HEK293 (cell line): ENCODE measurements around the gene ARSB.

Experiments
- BCL11B ChIP-seq: fragments of 450-650 bp; formaldehyde crosslinking; IDR thresholded peaks from 2 replicates; pipeline ENCODE4 v1.5.1; 2016; ENCODE audit warnings: low read depth, missing biosample characterization, missing genetic modification characterization
- KLF8 ChIP-seq: fragments of 450-650 bp; formaldehyde crosslinking; IDR thresholded peaks from 2 replicates; pipeline ENCODE4 v1.5.1; 2016; ENCODE audit warnings: missing biosample characterization, missing genetic modification characterization
- SP2 ChIP-seq: fragments of 450-650 bp; formaldehyde crosslinking; IDR thresholded peaks from 2 replicates; pipeline ENCODE4 v1.5.1; 2016; ENCODE audit warnings: missing biosample characterization, missing genetic modification characterization
- TCF7L2 ChIP-seq: IDR thresholded peaks from 2 replicates; pipeline ENCODE4 v1.6.1; 2011; ENCODE audit warnings: low read depth, mild to moderate bottlenecking, inconsistent platforms, low read length, moderate library complexity, borderline replicate concordance
- ZNF157 ChIP-seq: fragments of 450-650 bp; formaldehyde crosslinking; IDR thresholded peaks from 2 replicates; pipeline ENCODE4 v1.5.1; 2016; ENCODE audit warnings: missing biosample characterization, missing genetic modification characterization
- ZNF274 ChIP-seq, 2 experiments: fragments of 200-500 bp in 1 of 2; fragments of 450-650 bp in 1 of 2; sonication (Bioruptor generic) in 1 of 2; formaldehyde crosslinking in 1 of 2; IDR thresholded peaks; 2 replicates each; pipeline versions ENCODE4 v1.5.1 to v1.6.1; 2014 to 2016; ENCODE audit warnings: borderline replicate concordance in 1 of 2, inconsistent platforms in 1 of 2, low read length in 1 of 2, missing biosample characterization in 1 of 2, missing genetic modification characterization in 1 of 2
- ZNF302 ChIP-seq: fragments of 450-650 bp; formaldehyde crosslinking; IDR thresholded peaks from 2 replicates; pipeline ENCODE4 v1.5.1; 2016; ENCODE audit warnings: missing biosample characterization, missing genetic modification characterization, low read depth
- ZNF423 ChIP-seq: fragments of 450-650 bp; formaldehyde crosslinking; IDR thresholded peaks from 2 replicates; pipeline ENCODE4 v1.5.1; 2016; ENCODE audit warnings: missing biosample characterization, missing genetic modification characterization
- ZNF544 ChIP-seq: fragments of 450-650 bp; formaldehyde crosslinking; IDR thresholded peaks from 2 replicates; pipeline ENCODE4 v1.5.0; 2017; ENCODE audit warnings: missing biosample characterization, missing genetic modification characterization
- ZNF585B ChIP-seq: fragments of 450-650 bp; formaldehyde crosslinking; IDR thresholded peaks from 2 replicates; pipeline ENCODE4 v1.5.1; 2016; ENCODE audit warnings: missing biosample characterization, missing genetic modification characterization
- ZNF623 ChIP-seq: fragments of 450-650 bp; formaldehyde crosslinking; IDR thresholded peaks from 2 replicates; pipeline ENCODE4 v1.5.1; 2016; ENCODE audit warnings: missing biosample characterization, missing genetic modification characterization
- ZNF701 ChIP-seq: fragments of 450-650 bp; formaldehyde crosslinking; IDR thresholded peaks from 2 replicates; pipeline ENCODE4 v1.5.1; 2016; ENCODE audit warnings: missing biosample characterization, missing genetic modification characterization
- ZNF76 ChIP-seq: fragments of 450-650 bp; formaldehyde crosslinking; IDR thresholded peaks from 2 replicates; pipeline ENCODE4; 2016; ENCODE audit warnings: low read depth, missing biosample characterization, missing genetic modification characterization, borderline replicate concordance
- TF ChIP-seq, protein P1 (sequence below): fragments of 450-650 bp; formaldehyde crosslinking; IDR thresholded peaks from 2 replicates; pipeline ENCODE4 v1.5.1; 2016; ENCODE audit warnings: missing biosample characterization, missing genetic modification characterization
- TF ChIP-seq, protein P2 (sequence below): fragments of 450-650 bp; formaldehyde crosslinking; IDR thresholded peaks from 2 replicates; pipeline ENCODE4 v1.5.1; 2016; ENCODE audit warnings: missing biosample characterization, missing genetic modification characterization
- TF ChIP-seq, protein P3 (sequence below): fragments of 450-650 bp; formaldehyde crosslinking; IDR thresholded peaks from 2 replicates; pipeline ENCODE4 v1.5.1; 2017; ENCODE audit warnings: missing biosample characterization, missing genetic modification characterization
- TF ChIP-seq, protein P4 (sequence below): fragments of 450-650 bp; IDR thresholded peaks from 2 replicates; pipeline ENCODE4 v1.5.1; 2018; ENCODE audit warnings: missing biosample characterization, mild to moderate bottlenecking, missing genetic modification characterization
- TF ChIP-seq, protein P5 (sequence below): fragments of 450-650 bp; formaldehyde crosslinking; IDR thresholded peaks from 2 replicates; pipeline ENCODE4 v1.5.1; 2016; ENCODE audit warnings: missing biosample characterization, missing genetic modification characterization, low read depth
- TF ChIP-seq, protein P6 (sequence below): fragments of 450-650 bp; formaldehyde crosslinking; IDR thresholded peaks from 2 replicates; pipeline ENCODE4 v1.5.1; 2016; ENCODE audit warnings: missing biosample characterization, missing genetic modification characterization
- TF ChIP-seq, protein P7 (sequence below): fragments of 450-650 bp; formaldehyde crosslinking; IDR thresholded peaks from 2 replicates; pipeline ENCODE4 v1.5.1; 2016; ENCODE audit warnings: missing biosample characterization, missing genetic modification characterization, borderline replicate concordance

Gene ARSB

DNA sequence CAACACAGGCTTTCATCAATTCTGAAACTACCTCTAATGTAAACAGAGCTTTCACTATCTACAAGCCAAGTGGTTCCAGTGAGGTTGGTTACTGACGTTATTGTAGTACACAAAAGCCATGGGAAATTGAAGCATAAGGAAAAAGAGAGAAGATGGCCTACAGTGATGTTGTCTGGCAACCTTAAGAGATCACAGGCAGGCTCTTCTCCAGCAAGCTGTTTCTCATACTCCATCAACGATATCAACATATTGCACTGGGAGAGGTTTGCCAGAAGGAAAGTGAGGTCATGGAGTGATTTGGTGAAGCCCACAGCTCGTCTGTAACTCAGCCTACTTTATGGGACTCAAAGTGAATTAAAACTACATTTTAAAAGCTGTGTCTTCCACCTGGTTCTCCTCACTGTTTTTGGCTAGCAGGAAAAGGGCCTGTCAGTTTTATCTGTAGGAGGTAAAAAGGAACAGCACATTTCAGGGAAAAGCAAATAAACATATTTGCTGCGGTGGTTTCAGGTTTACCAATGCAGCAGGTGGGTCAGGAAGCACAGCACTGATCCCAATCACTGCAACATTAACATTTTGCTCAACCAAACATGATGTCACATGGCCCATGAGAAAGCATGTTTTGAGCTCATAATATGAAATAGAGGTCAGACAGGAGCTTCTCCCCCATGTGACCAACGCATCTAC is 72.9 kb downstream of the ARSB start (continued):
- no peak for TF ChIP-seq TCF7L2
- TF ChIP-seq, protein P1, sequence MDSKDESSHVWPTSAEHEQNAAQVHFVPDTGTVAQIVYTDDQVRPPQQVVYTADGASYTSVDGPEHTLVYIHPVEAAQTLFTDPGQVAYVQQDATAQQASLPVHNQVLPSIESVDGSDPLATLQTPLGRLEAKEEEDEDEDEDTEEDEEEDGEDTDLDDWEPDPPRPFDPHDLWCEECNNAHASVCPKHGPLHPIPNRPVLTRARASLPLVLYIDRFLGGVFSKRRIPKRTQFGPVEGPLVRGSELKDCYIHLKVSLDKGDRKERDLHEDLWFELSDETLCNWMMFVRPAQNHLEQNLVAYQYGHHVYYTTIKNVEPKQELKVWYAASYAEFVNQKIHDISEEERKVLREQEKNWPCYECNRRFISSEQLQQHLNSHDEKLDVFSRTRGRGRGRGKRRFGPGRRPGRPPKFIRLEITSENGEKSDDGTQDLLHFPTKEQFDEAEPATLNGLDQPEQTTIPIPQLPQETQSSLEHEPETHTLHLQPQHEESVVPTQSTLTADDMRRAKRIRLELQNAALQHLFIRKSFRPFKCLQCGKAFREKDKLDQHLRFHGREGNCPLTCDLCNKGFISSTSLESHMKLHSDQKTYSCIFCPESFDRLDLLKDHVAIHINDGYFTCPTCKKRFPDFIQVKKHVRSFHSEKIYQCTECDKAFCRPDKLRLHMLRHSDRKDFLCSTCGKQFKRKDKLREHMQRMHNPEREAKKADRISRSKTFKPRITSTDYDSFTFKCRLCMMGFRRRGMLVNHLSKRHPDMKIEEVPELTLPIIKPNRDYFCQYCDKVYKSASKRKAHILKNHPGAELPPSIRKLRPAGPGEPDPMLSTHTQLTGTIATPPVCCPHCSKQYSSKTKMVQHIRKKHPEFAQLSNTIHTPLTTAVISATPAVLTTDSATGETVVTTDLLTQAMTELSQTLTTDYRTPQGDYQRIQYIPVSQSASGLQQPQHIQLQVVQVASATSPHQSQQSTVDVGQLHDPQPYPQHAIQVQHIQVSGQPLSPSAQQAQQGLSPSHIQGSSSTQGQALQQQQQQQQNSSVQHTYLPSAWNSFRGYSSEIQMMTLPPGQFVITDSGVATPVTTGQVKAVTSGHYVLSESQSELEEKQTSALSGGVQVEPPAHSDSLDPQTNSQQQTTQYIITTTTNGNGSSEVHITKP (tag by site-specific recombination), result peak; percentile 33; the same call in 1 of the 2 replicates
- TF ChIP-seq ZNF701 (tag by site-specific recombination), result no peak
- TF ChIP-seq, protein P2, sequence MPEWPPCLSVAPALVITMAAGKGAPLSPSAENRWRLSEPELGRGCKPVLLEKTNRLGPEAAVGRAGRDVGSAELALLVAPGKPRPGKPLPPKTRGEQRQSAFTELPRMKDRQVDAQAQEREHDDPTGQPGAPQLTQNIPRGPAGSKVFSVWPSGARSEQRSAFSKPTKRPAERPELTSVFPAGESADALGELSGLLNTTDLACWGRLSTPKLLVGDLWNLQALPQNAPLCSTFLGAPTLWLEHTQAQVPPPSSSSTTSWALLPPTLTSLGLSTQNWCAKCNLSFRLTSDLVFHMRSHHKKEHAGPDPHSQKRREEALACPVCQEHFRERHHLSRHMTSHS, result no peak
- TF ChIP-seq KLF8 (tag by site-specific recombination), result no peak
- TF ChIP-seq, protein P3, sequence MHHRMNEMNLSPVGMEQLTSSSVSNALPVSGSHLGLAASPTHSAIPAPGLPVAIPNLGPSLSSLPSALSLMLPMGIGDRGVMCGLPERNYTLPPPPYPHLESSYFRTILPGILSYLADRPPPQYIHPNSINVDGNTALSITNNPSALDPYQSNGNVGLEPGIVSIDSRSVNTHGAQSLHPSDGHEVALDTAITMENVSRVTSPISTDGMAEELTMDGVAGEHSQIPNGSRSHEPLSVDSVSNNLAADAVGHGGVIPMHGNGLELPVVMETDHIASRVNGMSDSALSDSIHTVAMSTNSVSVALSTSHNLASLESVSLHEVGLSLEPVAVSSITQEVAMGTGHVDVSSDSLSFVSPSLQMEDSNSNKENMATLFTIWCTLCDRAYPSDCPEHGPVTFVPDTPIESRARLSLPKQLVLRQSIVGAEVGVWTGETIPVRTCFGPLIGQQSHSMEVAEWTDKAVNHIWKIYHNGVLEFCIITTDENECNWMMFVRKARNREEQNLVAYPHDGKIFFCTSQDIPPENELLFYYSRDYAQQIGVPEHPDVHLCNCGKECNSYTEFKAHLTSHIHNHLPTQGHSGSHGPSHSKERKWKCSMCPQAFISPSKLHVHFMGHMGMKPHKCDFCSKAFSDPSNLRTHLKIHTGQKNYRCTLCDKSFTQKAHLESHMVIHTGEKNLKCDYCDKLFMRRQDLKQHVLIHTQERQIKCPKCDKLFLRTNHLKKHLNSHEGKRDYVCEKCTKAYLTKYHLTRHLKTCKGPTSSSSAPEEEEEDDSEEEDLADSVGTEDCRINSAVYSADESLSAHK (tag by site-specific recombination), result peak; percentile 94
- TF ChIP-seq ZNF423, result no peak
- TF ChIP-seq, protein P4, sequence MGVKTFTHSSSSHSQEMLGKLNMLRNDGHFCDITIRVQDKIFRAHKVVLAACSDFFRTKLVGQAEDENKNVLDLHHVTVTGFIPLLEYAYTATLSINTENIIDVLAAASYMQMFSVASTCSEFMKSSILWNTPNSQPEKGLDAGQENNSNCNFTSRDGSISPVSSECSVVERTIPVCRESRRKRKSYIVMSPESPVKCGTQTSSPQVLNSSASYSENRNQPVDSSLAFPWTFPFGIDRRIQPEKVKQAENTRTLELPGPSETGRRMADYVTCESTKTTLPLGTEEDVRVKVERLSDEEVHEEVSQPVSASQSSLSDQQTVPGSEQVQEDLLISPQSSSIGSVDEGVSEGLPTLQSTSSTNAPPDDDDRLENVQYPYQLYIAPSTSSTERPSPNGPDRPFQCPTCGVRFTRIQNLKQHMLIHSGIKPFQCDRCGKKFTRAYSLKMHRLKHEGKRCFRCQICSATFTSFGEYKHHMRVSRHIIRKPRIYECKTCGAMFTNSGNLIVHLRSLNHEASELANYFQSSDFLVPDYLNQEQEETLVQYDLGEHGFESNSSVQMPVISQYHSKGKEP (tag by site-specific recombination), result peak; percentile 70
- TF ChIP-seq ZNF302 (tag by site-specific recombination), result no peak
- TF ChIP-seq ZNF157 (tag by site-specific recombination), result no peak
- TF ChIP-seq, protein P5, sequence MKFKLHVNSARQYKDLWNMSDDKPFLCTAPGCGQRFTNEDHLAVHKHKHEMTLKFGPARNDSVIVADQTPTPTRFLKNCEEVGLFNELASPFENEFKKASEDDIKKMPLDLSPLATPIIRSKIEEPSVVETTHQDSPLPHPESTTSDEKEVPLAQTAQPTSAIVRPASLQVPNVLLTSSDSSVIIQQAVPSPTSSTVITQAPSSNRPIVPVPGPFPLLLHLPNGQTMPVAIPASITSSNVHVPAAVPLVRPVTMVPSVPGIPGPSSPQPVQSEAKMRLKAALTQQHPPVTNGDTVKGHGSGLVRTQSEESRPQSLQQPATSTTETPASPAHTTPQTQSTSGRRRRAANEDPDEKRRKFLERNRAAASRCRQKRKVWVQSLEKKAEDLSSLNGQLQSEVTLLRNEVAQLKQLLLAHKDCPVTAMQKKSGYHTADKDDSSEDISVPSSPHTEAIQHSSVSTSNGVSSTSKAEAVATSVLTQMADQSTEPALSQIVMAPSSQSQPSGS (tag by site-specific recombination), result peak; percentile 5; the same call in 1 of the 2 replicates
- TF ChIP-seq ZNF544, result no peak
- no peak for TF ChIP-seq SP2 (tag by site-specific recombination)
- TF ChIP-seq BCL11B (tag by site-specific recombination), result no peak
- TF ChIP-seq, protein P6, sequence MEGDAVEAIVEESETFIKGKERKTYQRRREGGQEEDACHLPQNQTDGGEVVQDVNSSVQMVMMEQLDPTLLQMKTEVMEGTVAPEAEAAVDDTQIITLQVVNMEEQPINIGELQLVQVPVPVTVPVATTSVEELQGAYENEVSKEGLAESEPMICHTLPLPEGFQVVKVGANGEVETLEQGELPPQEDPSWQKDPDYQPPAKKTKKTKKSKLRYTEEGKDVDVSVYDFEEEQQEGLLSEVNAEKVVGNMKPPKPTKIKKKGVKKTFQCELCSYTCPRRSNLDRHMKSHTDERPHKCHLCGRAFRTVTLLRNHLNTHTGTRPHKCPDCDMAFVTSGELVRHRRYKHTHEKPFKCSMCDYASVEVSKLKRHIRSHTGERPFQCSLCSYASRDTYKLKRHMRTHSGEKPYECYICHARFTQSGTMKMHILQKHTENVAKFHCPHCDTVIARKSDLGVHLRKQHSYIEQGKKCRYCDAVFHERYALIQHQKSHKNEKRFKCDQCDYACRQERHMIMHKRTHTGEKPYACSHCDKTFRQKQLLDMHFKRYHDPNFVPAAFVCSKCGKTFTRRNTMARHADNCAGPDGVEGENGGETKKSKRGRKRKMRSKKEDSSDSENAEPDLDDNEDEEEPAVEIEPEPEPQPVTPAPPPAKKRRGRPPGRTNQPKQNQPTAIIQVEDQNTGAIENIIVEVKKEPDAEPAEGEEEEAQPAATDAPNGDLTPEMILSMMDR (tag by site-specific recombination), result no peak
- TF ChIP-seq, protein P7, sequence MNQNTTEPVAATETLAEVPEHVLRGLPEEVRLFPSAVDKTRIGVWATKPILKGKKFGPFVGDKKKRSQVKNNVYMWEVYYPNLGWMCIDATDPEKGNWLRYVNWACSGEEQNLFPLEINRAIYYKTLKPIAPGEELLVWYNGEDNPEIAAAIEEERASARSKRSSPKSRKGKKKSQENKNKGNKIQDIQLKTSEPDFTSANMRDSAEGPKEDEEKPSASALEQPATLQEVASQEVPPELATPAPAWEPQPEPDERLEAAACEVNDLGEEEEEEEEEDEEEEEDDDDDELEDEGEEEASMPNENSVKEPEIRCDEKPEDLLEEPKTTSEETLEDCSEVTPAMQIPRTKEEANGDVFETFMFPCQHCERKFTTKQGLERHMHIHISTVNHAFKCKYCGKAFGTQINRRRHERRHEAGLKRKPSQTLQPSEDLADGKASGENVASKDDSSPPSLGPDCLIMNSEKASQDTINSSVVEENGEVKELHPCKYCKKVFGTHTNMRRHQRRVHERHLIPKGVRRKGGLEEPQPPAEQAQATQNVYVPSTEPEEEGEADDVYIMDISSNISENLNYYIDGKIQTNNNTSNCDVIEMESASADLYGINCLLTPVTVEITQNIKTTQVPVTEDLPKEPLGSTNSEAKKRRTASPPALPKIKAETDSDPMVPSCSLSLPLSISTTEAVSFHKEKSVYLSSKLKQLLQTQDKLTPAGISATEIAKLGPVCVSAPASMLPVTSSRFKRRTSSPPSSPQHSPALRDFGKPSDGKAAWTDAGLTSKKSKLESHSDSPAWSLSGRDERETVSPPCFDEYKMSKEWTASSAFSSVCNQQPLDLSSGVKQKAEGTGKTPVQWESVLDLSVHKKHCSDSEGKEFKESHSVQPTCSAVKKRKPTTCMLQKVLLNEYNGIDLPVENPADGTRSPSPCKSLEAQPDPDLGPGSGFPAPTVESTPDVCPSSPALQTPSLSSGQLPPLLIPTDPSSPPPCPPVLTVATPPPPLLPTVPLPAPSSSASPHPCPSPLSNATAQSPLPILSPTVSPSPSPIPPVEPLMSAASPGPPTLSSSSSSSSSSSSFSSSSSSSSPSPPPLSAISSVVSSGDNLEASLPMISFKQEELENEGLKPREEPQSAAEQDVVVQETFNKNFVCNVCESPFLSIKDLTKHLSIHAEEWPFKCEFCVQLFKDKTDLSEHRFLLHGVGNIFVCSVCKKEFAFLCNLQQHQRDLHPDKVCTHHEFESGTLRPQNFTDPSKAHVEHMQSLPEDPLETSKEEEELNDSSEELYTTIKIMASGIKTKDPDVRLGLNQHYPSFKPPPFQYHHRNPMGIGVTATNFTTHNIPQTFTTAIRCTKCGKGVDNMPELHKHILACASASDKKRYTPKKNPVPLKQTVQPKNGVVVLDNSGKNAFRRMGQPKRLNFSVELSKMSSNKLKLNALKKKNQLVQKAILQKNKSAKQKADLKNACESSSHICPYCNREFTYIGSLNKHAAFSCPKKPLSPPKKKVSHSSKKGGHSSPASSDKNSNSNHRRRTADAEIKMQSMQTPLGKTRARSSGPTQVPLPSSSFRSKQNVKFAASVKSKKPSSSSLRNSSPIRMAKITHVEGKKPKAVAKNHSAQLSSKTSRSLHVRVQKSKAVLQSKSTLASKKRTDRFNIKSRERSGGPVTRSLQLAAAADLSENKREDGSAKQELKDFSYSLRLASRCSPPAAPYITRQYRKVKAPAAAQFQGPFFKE (tag by site-specific recombination), result no peak
- no peak for TF ChIP-seq ZNF623
- no peak for TF ChIP-seq ZNF274 (IDR thresholded peaks at IDR 0.05; ENCODE audit: low read length)
- TF ChIP-seq ZNF274 (tag by site-specific recombination; IDR thresholded peaks at IDR 0.05; ENCODE audit: borderline replicate concordance), result no peak
- TF ChIP-seq ZNF76 (tag by site-specific recombination), result no peak
- no peak for TF ChIP-seq ZNF585B (tag by site-specific recombination)
